Psoas muscle (tissue), 8 donors: ENCODE measurements around the gene VDAC1. TPM values are rescaled to one million over a fixed set of nuclear protein-coding genes. Genes with fewer than 3 reads are reported as not detected.
"Not testable (repeated sequence)": the region's sequence is repeated elsewhere in the genome, so short reads cannot be mapped to it uniquely, and the experiment has no call there.

Experiments used
- ATAC-seq, 4 donors: fragments of 200-7000 bp; cut with Tn5 transposase; one replicate each; pipeline ENCODE4 v1.9.1; 2020; ENCODE audit warnings: moderate library complexity in 3 of 4, mild to moderate bottlenecking in 2 of 4
- DNase-seq, 2 donors: peaks; one replicate each; pipeline ENCODE4 v3.0.0-alpha.2; 2020
- H3K27ac ChIP-seq: fragments of 200-600 bp; one replicate; pipeline ENCODE4 v1.8.0; 2022
- H3K27me3 ChIP-seq, 3 donors: fragments of 200-600 bp in 1 of 3; one replicate each; pipeline versions ENCODE4 v1.6.1 to v1.8.0; 2013 to 2022; ENCODE audit warnings: low read length in 2 of 3, mild to moderate bottlenecking in 2 of 3, moderate library complexity in 1 of 3; ENCODE audit not compliant: insufficient read depth in 3 of 3
- H3K36me3 ChIP-seq, 2 donors: fragments of 200-600 bp in 1 of 2; one replicate each; pipeline versions ENCODE4 v1.6.1 to v1.8.0; 2013 to 2022; ENCODE audit warnings: low read depth in 1 of 2, mild to moderate bottlenecking in 1 of 2, moderate library complexity in 1 of 2; ENCODE audit not compliant: insufficient read depth in 1 of 2
- H3K4me1 ChIP-seq: fragments of 200-600 bp; one replicate; pipeline ENCODE4 v1.8.0; 2022
- H3K4me3 ChIP-seq: fragments of 200-600 bp; one replicate; pipeline ENCODE4 v1.8.0; 2022; ENCODE audit warnings: mild to moderate bottlenecking
- H3K9me3 ChIP-seq: fragments of 200-600 bp; one replicate; pipeline ENCODE4 v1.8.0; 2022
- WGBS, 3 donors: extraction: QIAGEN DNeasy Blood & Tissue Kit; methylation state at CpG; one replicate each; pipeline versions ENCODE4 v1.1.6 to v1.1.7; 2013; 5-methylcytosine and 5-hydroxymethylcytosine counted together
- intact Hi-C, 2 donors: fragments of 100-400 bp; cut with DNase I; formaldehyde crosslinking; loops; one replicate each; pipeline versions ENCODE4 v1.11.0 to v1.14.2; 2022
- polyA plus RNA-seq, 3 donors: library from polyadenylated mRNA; stranded (reverse); fragments of 200-250 nt; gene quantifications; one replicate each; pipeline ENCODE4 v1.2.3, GENCODE V29; 2013
- total RNA-seq, 4 donors: library from RNA; stranded (reverse); fragmentation: NEBNext Ultra II Directional in 2 of 4; extraction: Animal tissue kit (Norgen Biotek cat#: 25700) in 2 of 4; gene quantifications; one replicate each; pipeline versions ENCODE4 v1.2.1 to v1.2.4, GENCODE V29; 2021 to 2023
- TF ChIP-seq, protein P1 (sequence below): fragments of 200-600 bp; IDR thresholded peaks from one replicate; pipeline ENCODE4 v1.8.0; 2022; ENCODE audit warnings: antibody characterized with exemption
- donor health status: healthy with polysubstance abuse.
- donor health status: DM: no; HTN: no; CAD: no; lungs with moderate emphysema.
- donor health status: Bipolar disorder and iron deficiency.
- donor health status: healthy.
- donor health status: DM: yes; HTN: yes; CAD: no.
- donor health status: DM: no; HTN: no; CAD: no.
- donor health status: DM: no; HTN: no; CAD: no.
- donor health status: DM: yes; HTN: yes; CAD: no.

The VDAC1 gene
- total and polyA plus RNA-seq, 7 donors = 389 to 592 (median 525) TPM

DNA sequence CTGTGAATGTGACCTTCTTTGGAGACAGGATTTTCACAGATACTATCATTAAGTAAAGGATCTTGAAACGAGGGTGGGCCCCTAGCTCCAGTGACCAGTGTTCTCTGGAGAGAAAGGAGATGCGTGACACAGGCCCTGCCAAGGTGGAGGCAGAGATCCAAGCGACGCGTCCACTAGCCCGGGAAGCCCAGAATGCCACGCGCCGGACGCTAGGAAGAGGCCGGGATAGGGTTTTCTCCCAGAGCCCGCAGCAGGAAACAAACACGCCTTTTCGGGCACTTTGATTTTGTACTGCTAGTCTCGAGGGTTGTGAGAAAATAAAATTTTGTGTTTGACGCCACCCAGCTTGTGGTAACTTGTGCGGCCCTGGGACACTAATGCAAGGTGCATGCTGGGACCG lies 29.6 kb upstream of the VDAC1 start:
- Histone ChIP-seq H3K4me1 (no peaks in the 10 kb centered on the region), H3K36me3 (no peaks in the 10 kb centered on the region), H3K27ac (no peak overlapping the region), H3K9me3 (no peaks in the 10 kb centered on the region), H3K27me3 (no peaks in the 10 kb centered on the region), H3K4me3 (no peak overlapping the region)
- TF ChIP-seq, protein P1, sequence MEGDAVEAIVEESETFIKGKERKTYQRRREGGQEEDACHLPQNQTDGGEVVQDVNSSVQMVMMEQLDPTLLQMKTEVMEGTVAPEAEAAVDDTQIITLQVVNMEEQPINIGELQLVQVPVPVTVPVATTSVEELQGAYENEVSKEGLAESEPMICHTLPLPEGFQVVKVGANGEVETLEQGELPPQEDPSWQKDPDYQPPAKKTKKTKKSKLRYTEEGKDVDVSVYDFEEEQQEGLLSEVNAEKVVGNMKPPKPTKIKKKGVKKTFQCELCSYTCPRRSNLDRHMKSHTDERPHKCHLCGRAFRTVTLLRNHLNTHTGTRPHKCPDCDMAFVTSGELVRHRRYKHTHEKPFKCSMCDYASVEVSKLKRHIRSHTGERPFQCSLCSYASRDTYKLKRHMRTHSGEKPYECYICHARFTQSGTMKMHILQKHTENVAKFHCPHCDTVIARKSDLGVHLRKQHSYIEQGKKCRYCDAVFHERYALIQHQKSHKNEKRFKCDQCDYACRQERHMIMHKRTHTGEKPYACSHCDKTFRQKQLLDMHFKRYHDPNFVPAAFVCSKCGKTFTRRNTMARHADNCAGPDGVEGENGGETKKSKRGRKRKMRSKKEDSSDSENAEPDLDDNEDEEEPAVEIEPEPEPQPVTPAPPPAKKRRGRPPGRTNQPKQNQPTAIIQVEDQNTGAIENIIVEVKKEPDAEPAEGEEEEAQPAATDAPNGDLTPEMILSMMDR = no peak
- WGBS, 3 donors = 87 to 91% (median 90%) methylated on average over 18 of the region's 18 CpGs
- intact Hi-C loops = no loop called here
- no peak for DNase-seq
- no peak for ATAC-seq

DNA sequence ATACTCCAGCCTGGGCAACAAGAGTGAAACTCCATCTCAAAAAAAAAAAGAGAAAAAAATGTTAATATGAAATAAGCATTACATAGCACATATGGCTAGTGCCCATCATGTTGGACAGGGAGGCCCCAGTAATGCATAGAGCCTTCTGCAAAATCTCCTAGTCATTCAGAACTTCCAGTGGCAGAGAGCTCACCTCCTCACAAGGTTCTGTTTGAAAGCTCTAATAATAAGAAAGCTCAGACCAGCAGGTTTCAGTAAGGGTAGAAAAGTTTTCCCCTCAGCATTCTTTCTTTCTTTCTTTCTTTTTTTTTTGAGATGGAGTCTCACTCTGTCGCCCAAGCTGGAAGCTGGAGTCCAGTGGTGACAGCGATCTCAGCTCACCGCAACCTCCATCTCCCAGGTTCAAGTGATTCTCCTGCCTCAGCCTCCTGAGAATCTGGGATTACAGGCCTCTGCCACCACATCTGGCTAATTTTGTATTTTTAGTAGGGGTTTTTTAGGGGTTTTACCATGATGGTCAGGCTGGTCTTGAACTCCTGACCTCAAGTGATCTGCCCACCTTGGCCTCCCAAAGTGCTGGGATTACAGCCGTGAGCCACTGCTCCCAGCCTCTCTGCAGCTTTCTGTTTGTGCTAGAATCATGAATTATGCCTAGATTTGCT lies 25.7 kb upstream of the VDAC1 start:
- intact Hi-C loops, ATAC-seq: not testable (repeated sequence)
- WGBS, 3 donors = 80 to 93% (median 84%) methylated on average over 4 of the region's 4 CpGs

DNA sequence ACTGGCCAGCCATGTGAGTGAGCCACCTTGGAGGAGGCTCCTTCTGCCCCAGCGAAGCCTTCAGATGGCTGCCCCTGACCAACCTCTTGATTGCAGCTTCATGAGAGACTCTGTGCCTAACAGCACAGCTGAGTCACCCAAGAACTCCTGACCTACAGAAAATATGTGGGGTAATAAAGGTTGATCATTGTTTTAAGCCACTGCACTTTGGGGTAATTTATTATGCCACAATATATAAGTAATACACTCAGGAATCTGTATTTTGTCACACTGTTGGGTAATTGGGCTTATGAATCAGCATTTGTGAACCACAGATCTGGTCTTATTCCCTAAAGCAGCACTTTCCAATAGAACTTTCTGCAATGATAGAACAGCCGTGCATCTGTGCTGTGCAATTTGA lies 24.4 kb upstream of the VDAC1 start:
- WGBS, 3 donors = 92 to 97% (median 95%) methylated on average over 2 of the region's 2 CpGs
- ATAC-seq = no peak

More for the DNA sequence above, 25.7 kb upstream of the VDAC1 start:
- H3K36me3 ChIP-seq, H3K4me3 ChIP-seq, H3K27me3 ChIP-seq, H3K27ac ChIP-seq, H3K4me1 ChIP-seq, H3K9me3 ChIP-seq, DNase-seq: not testable (repeated sequence)

DNA sequence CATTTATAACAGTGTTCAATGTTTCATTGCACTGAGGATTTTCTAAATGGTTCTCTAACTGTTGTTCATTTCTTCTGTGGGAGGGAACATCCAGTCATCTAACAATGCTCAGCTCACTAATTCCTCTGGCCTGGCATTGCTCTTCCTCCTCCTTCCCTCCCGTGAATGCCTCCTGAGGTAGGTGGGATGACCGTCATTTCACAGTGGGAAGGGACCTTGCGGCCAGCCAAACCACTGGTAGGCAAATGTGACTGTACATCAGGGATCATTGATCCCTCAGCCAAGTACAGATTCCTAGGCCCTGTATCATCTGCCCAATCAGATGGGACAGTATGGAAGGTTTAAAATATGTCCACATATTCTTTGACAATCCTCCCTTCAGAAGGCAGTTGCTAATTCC lies 23.7 kb upstream of the VDAC1 start:
- Histone ChIP-seq H3K4me1 (no peaks in the 10 kb centered on the region), H3K27ac (no peak overlapping the region), H3K36me3 (no peaks in the 10 kb centered on the region), H3K9me3 (no peaks in the 10 kb centered on the region), H3K4me3 (no peak overlapping the region), H3K27me3 (no peaks in the 10 kb centered on the region)
- intact Hi-C loops = no loop called here
- no peak for DNase-seq
- no peak for ATAC-seq
- 92 to 96% (median 93%) methylated on average over 3 of the region's 3 CpGs for WGBS, 3 donors
- TF ChIP-seq, protein P1 = no peak

More for the DNA sequence above, 24.4 kb upstream of the VDAC1 start:
- Histone ChIP-seq H3K9me3 (no peaks in the 10 kb centered on the region), H3K36me3 (no peaks in the 10 kb centered on the region), H3K27me3 (no peaks in the 10 kb centered on the region), H3K27ac (no peak overlapping the region), H3K4me1 (no peaks in the 10 kb centered on the region), H3K4me3 (no peak overlapping the region)
- intact Hi-C loops = no loop called here
- TF ChIP-seq, protein P1 = no peak
- DNase-seq = no peak

DNA sequence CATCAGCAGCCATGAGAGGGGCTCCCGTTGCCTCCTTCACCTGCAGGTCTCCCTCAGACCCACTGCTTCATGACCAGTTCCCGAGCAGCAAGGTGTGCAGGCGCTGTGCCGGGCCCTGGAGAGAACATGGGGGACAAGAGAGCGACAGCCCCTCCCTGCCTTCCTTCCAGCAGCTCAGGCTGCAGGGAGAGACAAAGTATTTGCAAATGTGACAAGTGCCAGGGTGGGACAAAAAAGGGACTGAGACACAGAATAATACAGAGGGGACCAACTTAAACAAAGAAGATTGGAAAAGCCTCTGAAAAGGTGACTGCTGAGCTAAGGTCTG lies 22.5 kb upstream of the VDAC1 start:
- WGBS, 3 donors = 86 to 92% (median 88%) methylated on average over 5 of the region's 5 CpGs
- H3K27ac ChIP-seq = no peak overlapping the region
- H3K36me3 ChIP-seq = no peaks in the 10 kb centered on the region
- H3K9me3 ChIP-seq = no peaks in the 10 kb centered on the region
- DNase-seq = no peak
- H3K4me1 ChIP-seq = no peaks in the 10 kb centered on the region
- ATAC-seq = no peak
- intact Hi-C loops = no loop called here
- TF ChIP-seq, protein P1 = no peak
- H3K27me3 ChIP-seq = no peaks in the 10 kb centered on the region
- no peak overlapping the region for H3K4me3 ChIP-seq
